ENCODE measurements around the gene CIT. TPM values are rescaled to one million over a fixed set of nuclear protein-coding genes. Genes with fewer than 3 reads are reported as not detected.

Gene CIT
- total RNA-seq, 3 donors from 2014 or later (not counting 1 experiment from before 2014, with no cell fraction given): 2.8 to 4.2 (median 3.6) TPM

GRCh38 chr12:119850330-119850729, 26.8 kb downstream of the CIT start:
- WGBS (ENCODE audit: insufficient coverage): 90% methylated on average over 1 of the region's 1 CpG
- H3K27me3 Mint-ChIP-seq (ENCODE audit: low read depth in 2 of 2): no peaks in the 10 kb centered on the region
- TF ChIP-seq CTCF (IDR thresholded peaks at IDR 0.05): no peak
- Histone ChIP-seq H3K4me3 (ENCODE audit: low read length) (no peak overlapping the region), H3K36me3 (ENCODE audit: control insufficient read depth, insufficient read depth, low read length) (no peaks in the 10 kb centered on the region), H3K27me3 (ENCODE audit: control insufficient read depth, insufficient read depth, low read length) (no peaks in the 10 kb centered on the region), H3K4me1 (ENCODE audit: control insufficient read depth, insufficient read depth, low read length) (no peaks in the 10 kb centered on the region), H3K9me3 (ENCODE audit: control insufficient read depth, insufficient read depth, low read length) (no peaks in the 10 kb centered on the region), H3K27ac (ENCODE audit: low read length) (no peak overlapping the region)
- no peaks in the 10 kb centered on the region for H3K4me1 Mint-ChIP-seq
- ATAC-seq (no peak), DNase-seq (no peak)
- no peaks in the 10 kb centered on the region for H3K36me3 Mint-ChIP-seq
- no peak overlapping the region for H3K27ac Mint-ChIP-seq
- no peaks in the 10 kb centered on the region for H3K9me3 Mint-ChIP-seq
- intact Hi-C loops (cut with micrococcal nuclease): no loop called here
- no peak overlapping the region for H3K4me3 Mint-ChIP-seq

- ATAC-seq: no peak
- Mint-ChIP-seq H3K9me3 (no peaks in the 10 kb centered on the region), H3K27ac (no peak overlapping the region), H3K4me1 (no peaks in the 10 kb centered on the region), H3K4me3 (no peak overlapping the region), H3K27me3 (ENCODE audit: low read depth in 2 of 2) (no peaks in the 10 kb centered on the region), H3K36me3 (no peaks in the 10 kb centered on the region)
- Histone ChIP-seq H3K9me3 (ENCODE audit: control insufficient read depth, insufficient read depth, low read length) (no peaks in the 10 kb centered on the region), H3K4me3 (ENCODE audit: low read length) (no peak overlapping the region), H3K4me1 (ENCODE audit: control insufficient read depth, insufficient read depth, low read length) (no peaks in the 10 kb centered on the region), H3K36me3 (ENCODE audit: control insufficient read depth, insufficient read depth, low read length) (no peaks in the 10 kb centered on the region), H3K27ac (ENCODE audit: low read length) (no peak overlapping the region), H3K27me3 (ENCODE audit: control insufficient read depth, insufficient read depth, low read length) (no peaks in the 10 kb centered on the region)
- no peak for TF ChIP-seq CTCF (IDR thresholded peaks at IDR 0.05)
- intact Hi-C loops (cut with micrococcal nuclease): no loop called here
- 96% methylated on average over 2 of the region's 2 CpGs for WGBS (ENCODE audit: insufficient coverage)
- DNase-seq: no peak
These were observed 34.0 kb downstream of the CIT start for GRCh38 chr12:119843100-119843499.

- intact Hi-C loops (cut with micrococcal nuclease): no loop called here
- Mint-ChIP-seq H3K27me3 (ENCODE audit: low read depth in 2 of 2) (no peaks in the 10 kb centered on the region), H3K4me3 (no peak overlapping the region), H3K4me1 (no peaks in the 10 kb centered on the region), H3K27ac (no peak overlapping the region), H3K36me3 (no peaks in the 10 kb centered on the region), H3K9me3 (no peaks in the 10 kb centered on the region)
- H3K4me1 ChIP-seq (ENCODE audit: control insufficient read depth, insufficient read depth, low read length): no peaks in the 10 kb centered on the region
- H3K36me3 ChIP-seq (ENCODE audit: control insufficient read depth, insufficient read depth, low read length): no peaks in the 10 kb centered on the region
- ATAC-seq (no peak), DNase-seq (no peak)
- no peaks in the 10 kb centered on the region for H3K9me3 ChIP-seq (ENCODE audit: control insufficient read depth, insufficient read depth, low read length)
- no peaks in the 10 kb centered on the region for H3K27me3 ChIP-seq (ENCODE audit: control insufficient read depth, insufficient read depth, low read length)
- no peak overlapping the region for H3K4me3 ChIP-seq (ENCODE audit: low read length)
- H3K27ac ChIP-seq (ENCODE audit: low read length): no peak overlapping the region
- 100% methylated on average over 1 of the region's 1 CpG for WGBS (ENCODE audit: insufficient coverage)
- no peak for TF ChIP-seq CTCF (IDR thresholded peaks at IDR 0.05)
These were observed 34.7 kb downstream of the CIT start for GRCh38 chr12:119842380-119842779.

GRCh38 chr12:119841433-119842210, 35.5 kb downstream of the CIT start:
- intact Hi-C loops (cut with micrococcal nuclease): no loop called here
- Histone ChIP-seq H3K4me1 (ENCODE audit: control insufficient read depth, insufficient read depth, low read length) (no peaks in the 10 kb centered on the region), H3K4me3 (ENCODE audit: low read length) (no peak overlapping the region), H3K9me3 (ENCODE audit: control insufficient read depth, insufficient read depth, low read length) (no peaks in the 10 kb centered on the region), H3K27me3 (ENCODE audit: control insufficient read depth, insufficient read depth, low read length) (no peaks in the 10 kb centered on the region), H3K36me3 (ENCODE audit: control insufficient read depth, insufficient read depth, low read length) (no peaks in the 10 kb centered on the region), H3K27ac (ENCODE audit: low read length) (no peak overlapping the region)
- TF ChIP-seq CTCF (IDR thresholded peaks at IDR 0.05): no peak
- no peak for DNase-seq
- ATAC-seq: no peak
- Mint-ChIP-seq H3K9me3 (no peaks in the 10 kb centered on the region), H3K27me3 (ENCODE audit: low read depth in 2 of 2) (no peaks in the 10 kb centered on the region), H3K36me3 (no peaks in the 10 kb centered on the region), H3K4me1 (no peaks in the 10 kb centered on the region), H3K27ac (no peak overlapping the region), H3K4me3 (no peak overlapping the region)
- 97% methylated on average over 8 of the region's 8 CpGs for WGBS (ENCODE audit: insufficient coverage)

All from natural killer cell (primary cell).